ENCODE results near the gene MX2. TPM values are rescaled to one million over a fixed set of nuclear protein-coding genes. Genes with fewer than 3 reads are reported as not detected.

Gene MX2
- total and polyA plus RNA-seq, 2 donors (not counting 3 experiments of a cell fraction or from before 2014, with no cell fraction given) = 0.01 TPM; not detected in 1

DNA sequence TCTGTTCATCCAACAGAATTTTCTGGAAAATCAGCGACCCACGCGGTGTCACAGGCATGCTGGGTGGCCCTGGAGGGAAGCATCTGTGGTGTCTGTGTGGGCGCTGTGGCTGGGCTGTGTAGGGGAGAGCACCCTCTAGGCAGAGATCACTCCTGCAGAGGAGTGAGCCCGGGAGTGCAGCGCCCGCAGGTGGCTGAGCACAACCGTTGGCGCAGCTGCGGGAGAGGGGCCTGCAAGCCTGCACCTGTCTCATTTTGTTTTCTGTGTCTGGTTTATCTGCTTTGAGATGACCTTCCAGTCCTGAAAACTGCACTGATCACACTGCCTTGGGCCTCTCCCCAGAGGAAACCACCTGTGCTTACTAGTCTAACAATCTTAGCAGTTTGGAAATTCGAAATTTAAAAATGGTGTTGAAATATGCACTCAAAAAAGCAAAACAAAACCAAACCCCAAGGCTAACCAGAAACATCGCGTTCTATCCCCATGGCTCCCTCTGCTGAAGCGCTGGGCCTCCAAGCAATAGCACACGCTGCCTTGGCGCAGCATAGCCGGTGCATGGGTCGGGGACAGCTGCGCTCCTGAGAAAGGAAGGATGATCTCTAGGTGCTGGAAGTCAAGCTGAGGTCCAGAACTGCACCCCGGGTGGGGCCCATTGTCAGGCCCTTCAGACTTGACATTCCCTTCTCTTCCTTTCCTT is 40.5 kb upstream of the MX2 start:
- Histone ChIP-seq H3K36me3 (ENCODE audit: control insufficient read depth in 2 of 2, extremely low read depth in 1 of 2, insufficient read depth in 2 of 2, low read length in 2 of 2) (no peaks in the 10 kb centered on the region), H3K4me1 (ENCODE audit: control insufficient read depth, extremely low read depth, insufficient read depth, low read length) (no peaks in the 10 kb centered on the region), H3K9me1 (replicated peaks; ENCODE audit: control insufficient read depth, extremely low read depth, insufficient read depth, low read length) (no peaks in the 10 kb centered on the region), H3K4me2 (ENCODE audit: insufficient read depth, low read length) (no peak overlapping the region), H4K20me1 (replicated peaks; ENCODE audit: control insufficient read depth, extremely low read depth, insufficient read depth, low read length) (no peaks in the 10 kb centered on the region), H3K9me3 (replicated peaks; ENCODE audit: control insufficient read depth, insufficient read depth, low read length) (no peaks in the 10 kb centered on the region), H3K9ac (replicated peaks; ENCODE audit: extremely low read depth, insufficient read depth, low read length) (no peak overlapping the region), H2AFZ (ENCODE audit: low read depth, low read length) (no peak overlapping the region), H3K79me2 (ENCODE audit: control insufficient read depth, insufficient read depth, low read length) (no peaks in the 10 kb centered on the region), H3K27me3 (ENCODE audit: control insufficient read depth in 2 of 2, insufficient read depth in 2 of 2, low read length in 2 of 2) (peaks cover 6 to 15% of the 10 kb centered on the region in 2 experiments), H3K27ac (ENCODE audit: insufficient read depth, low read depth, low read length) (no peak overlapping the region), H3K4me3 (replicated peaks in 1 of 3; ENCODE audit: insufficient read depth in 1 of 3, low read depth in 1 of 3, low read length in 3 of 3) (no peak overlapping the region)
- DNase-seq (ENCODE audit: low read depth, low spot score) (no peak), FAIRE-seq (no peak)
- ChIA-PET POLR2A (no interaction called here), CTCF (interaction anchor here (2.6 kb wide), 1 partner anchor 38 kb away, joined by 10 read pairs; no protein-coding TSS in a partner anchor)
- intact Hi-C loops (cut with micrococcal nuclease) (no loop called here), dilution Hi-C loops (cut with MboI; ENCODE audit: extremely low pct_ligation_motif_present, low sequenced_read_pairs) (no loop called here)
- TF ChIP-seq MYC (IDR thresholded peaks at IDR 0.05; ENCODE audit: low read depth, low read length) (no peak), CTCF (IDR thresholded peaks at IDR 0.05; ENCODE audit: extremely low read depth in 1 of 2, insufficient read depth in 1 of 2, low read depth in 1 of 2, low read length in 2 of 2) (no peak), EZH2 (IDR thresholded peaks at IDR 0.05; ENCODE audit: borderline replicate concordance, low read depth, low read length, severe bottlenecking) (no peak), GATA2 (IDR thresholded peaks at IDR 0.05; ENCODE audit: insufficient read depth, insufficient read length, low read depth, low read length) (no peak), MAX (IDR thresholded peaks at IDR 0.05; ENCODE audit: insufficient read depth, insufficient read length) (no peak), POLR2A (IDR thresholded peaks at IDR 0.05; ENCODE audit: low read depth, low read length) (no peak), JUN (IDR thresholded peaks at IDR 0.05; ENCODE audit: borderline replicate concordance, insufficient read depth, insufficient read length, low read depth) (no peak), POLR2AphosphoS5 (IDR thresholded peaks at IDR 0.05; ENCODE audit: insufficient read depth, low read depth, low read length) (no peak), FOS (IDR thresholded peaks at IDR 0.05; ENCODE audit: borderline replicate concordance, insufficient read depth, low read length) (no peak)
- BruUV-seq (replicated peaks) = no TSS peak

All from endothelial cell of umbilical vein (primary cell).